ENCODE measurements around the gene USP30. TPM values are rescaled to one million over a fixed set of nuclear protein-coding genes. Genes with fewer than 3 reads are reported as not detected.
A peak's percentile ranks its signal among the peaks of the same experiment; 100 is the strongest.

The USP30 gene
- total RNA-seq, 1 donor from 2014 or later, result 17.6 TPM

DNA sequence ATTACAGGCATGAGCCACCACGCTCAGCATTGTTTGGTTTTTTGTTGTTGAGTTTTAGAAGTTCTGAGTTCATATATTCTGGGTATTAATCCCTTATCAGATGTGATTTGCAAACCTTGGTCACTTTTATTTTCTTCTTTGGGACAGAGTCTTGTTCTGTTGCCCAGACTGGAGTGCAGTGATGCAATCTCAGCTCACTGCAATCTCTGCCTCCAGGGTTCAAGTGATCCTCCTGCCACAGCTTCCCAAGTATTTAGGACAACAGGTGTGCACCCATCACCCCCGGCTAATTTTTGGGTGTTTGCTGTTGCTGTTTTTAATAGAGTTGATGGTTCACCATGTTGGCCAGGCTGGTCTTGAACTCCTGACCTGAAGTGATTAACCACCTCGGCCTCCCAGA is 11.8 kb downstream of the USP30 start:
- no peak for DNase-seq (ENCODE audit: low spot score)
- no peaks in the 10 kb centered on the region for H3K79me2 ChIP-seq (ENCODE audit: low read depth)
- peaks cover 1% of the 10 kb centered on the region for H3K4me1 Mint-ChIP-seq

DNA sequence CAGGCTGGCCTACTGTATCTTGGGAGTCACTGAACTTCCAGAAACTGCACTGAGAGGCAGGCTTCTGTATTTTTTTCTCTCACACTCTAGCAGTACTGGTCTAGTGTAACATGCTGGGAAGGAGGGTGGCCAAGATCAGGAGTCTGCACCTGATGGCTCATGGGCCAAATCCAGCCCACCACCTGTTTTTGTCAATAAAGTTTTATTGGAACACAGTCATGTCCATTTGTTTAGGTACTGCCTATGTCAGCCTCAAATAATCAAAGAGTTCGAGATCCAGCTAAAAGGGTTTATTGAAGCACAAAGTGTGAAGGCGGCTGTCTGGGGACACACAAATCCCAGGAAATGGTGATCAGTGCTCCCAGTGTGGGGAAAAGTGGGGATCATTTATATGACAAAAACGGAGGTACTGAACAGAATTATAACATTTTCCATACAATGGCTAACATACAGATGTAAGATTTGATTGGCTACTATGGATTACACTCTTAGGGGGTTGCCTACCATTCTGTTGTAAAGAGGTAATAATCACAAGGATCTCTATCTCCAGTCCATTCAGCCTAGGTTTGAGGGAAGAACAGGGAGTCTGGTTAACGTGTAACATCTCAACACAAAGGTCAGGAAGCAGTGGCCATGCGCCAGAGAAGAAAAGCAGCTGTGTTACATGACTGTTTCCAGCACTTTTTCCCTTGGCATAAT is 12.9 kb downstream of the USP30 start:
- peaks cover 10% of the 10 kb centered on the region for H4K20me1 ChIP-seq (ENCODE audit: low read depth)
- H3K9me3 ChIP-seq (ENCODE audit: low read depth), result no peaks in the 10 kb centered on the region
- no peaks in the 10 kb centered on the region for H3K9me3 Mint-ChIP-seq
- H3K4me1 ChIP-seq, result peaks cover 11% of the 10 kb centered on the region
- peaks cover 6% of the 10 kb centered on the region for H3K36me3 ChIP-seq
- no peak overlapping the region for H3K4me3 Mint-ChIP-seq
- no peak overlapping the region for H3K27ac ChIP-seq
- no peak overlapping the region for H3K4me2 ChIP-seq
- H3F3A ChIP-seq (ENCODE audit: low read depth), result peaks cover 19% of the 10 kb centered on the region
- peaks cover 23% of the 10 kb centered on the region for H3K36me3 Mint-ChIP-seq
- H3K27me3 ChIP-seq, result no peaks in the 10 kb centered on the region
- no peaks in the 10 kb centered on the region for H3K79me2 ChIP-seq (ENCODE audit: low read depth)
- TF ChIP-seq CTCF (IDR thresholded peaks at IDR 0.05), result no peak
- no peak for TF ChIP-seq EZH2phosphoT487 (IDR thresholded peaks at IDR 0.05)
- TF ChIP-seq EZH2 (IDR thresholded peaks at IDR 0.05), result no peak
- H3K4me1 Mint-ChIP-seq, result peaks cover 13% of the 10 kb centered on the region
- no peak overlapping the region for H2AFZ ChIP-seq (replicated peaks)
- DNase-seq (ENCODE audit: low spot score), result no peak
- H3K4me3 ChIP-seq, result no peak overlapping the region
- H3K27me3 Mint-ChIP-seq (ENCODE audit: insufficient read depth, low read depth), result no peaks in the 10 kb centered on the region
- peak overlapping the region; percentile 43 for H3K27ac Mint-ChIP-seq
- H3K9ac ChIP-seq, result no peak overlapping the region

More for the DNA sequence above, 11.8 kb downstream of the USP30 start:
- Histone ChIP-seq H3K27me3 (no peaks in the 10 kb centered on the region), H3K4me3 (no peak overlapping the region), H3K36me3 (peaks cover 6% of the 10 kb centered on the region), H3K4me1 (no peaks in the 10 kb centered on the region), H2AFZ (replicated peaks) (no peak overlapping the region), H3K27ac (no peak overlapping the region), H3F3A (ENCODE audit: low read depth) (peaks cover 7% of the 10 kb centered on the region), H4K20me1 (ENCODE audit: low read depth) (no peaks in the 10 kb centered on the region), H3K9me3 (ENCODE audit: low read depth) (no peaks in the 10 kb centered on the region), H3K4me2 (no peak overlapping the region), H3K9ac (no peak overlapping the region)
- Mint-ChIP-seq H3K27ac (no peak overlapping the region), H3K36me3 (peaks cover 20% of the 10 kb centered on the region), H3K9me3 (no peaks in the 10 kb centered on the region), H3K4me3 (no peak overlapping the region), H3K27me3 (ENCODE audit: insufficient read depth, low read depth) (no peaks in the 10 kb centered on the region)
- no peak for TF ChIP-seq CTCF (IDR thresholded peaks at IDR 0.05)
- TF ChIP-seq EZH2phosphoT487 (IDR thresholded peaks at IDR 0.05), result no peak
- TF ChIP-seq EZH2 (IDR thresholded peaks at IDR 0.05), result no peak

GRCh38 chr12:109065853-109066193 is 13.4 kb downstream of the USP30 start:
- H3K27ac Mint-ChIP-seq, result no peak overlapping the region

More at GRCh38 chr12:109065853-109066193, 13.4 kb downstream of the USP30 start:
- Histone ChIP-seq H3K79me2 (ENCODE audit: low read depth) (no peaks in the 10 kb centered on the region), H3K9ac (no peak overlapping the region), H3K9me3 (ENCODE audit: low read depth) (no peaks in the 10 kb centered on the region), H4K20me1 (ENCODE audit: low read depth) (peaks cover 12% of the 10 kb centered on the region), H3K27me3 (no peaks in the 10 kb centered on the region), H3K4me3 (no peak overlapping the region), H2AFZ (replicated peaks) (no peak overlapping the region), H3K27ac (no peak overlapping the region), H3F3A (ENCODE audit: low read depth) (peaks cover 24% of the 10 kb centered on the region), H3K4me2 (no peak overlapping the region), H3K36me3 (peaks cover 6% of the 10 kb centered on the region), H3K4me1 (peaks cover 14% of the 10 kb centered on the region)
- no peak for TF ChIP-seq EZH2 (IDR thresholded peaks at IDR 0.05)
- TF ChIP-seq EZH2phosphoT487 (IDR thresholded peaks at IDR 0.05), result no peak
- Mint-ChIP-seq H3K4me1 (peaks cover 15% of the 10 kb centered on the region), H3K9me3 (no peaks in the 10 kb centered on the region), H3K36me3 (peaks cover 24% of the 10 kb centered on the region), H3K4me3 (no peak overlapping the region), H3K27me3 (ENCODE audit: insufficient read depth, low read depth) (no peaks in the 10 kb centered on the region)
- DNase-seq (ENCODE audit: low spot score), result no peak

Measured in neural progenitor cell (in vitro differentiated cells).